Caco-2 (cell line): Measurements from ENCODE around the gene UST. TPM values are rescaled to one million over a fixed set of nuclear protein-coding genes. Genes with fewer than 3 reads are reported as not detected.

Experiments used
- BruUV-seq: library from RNA; stranded (reverse); fragments of 400-500 nt; replicated peaks from 2 replicates; lab custom pipeline; 2021; lab: Mats Ljungman, UMichigan
- CTCF ChIA-PET: fragments of 300-600 bp; sonication (Branson Sonifier 250); formaldehyde crosslinking; loops from one replicate; lab custom pipeline; 2022; ENCODE audit warnings: antibody characterized with exemption; lab: Charles Lee
- POLR2A ChIA-PET: fragments of 300-600 bp; sonication (Branson Sonifier 250); formaldehyde crosslinking; loops from one replicate; lab custom pipeline; 2022; ENCODE audit warnings: antibody characterized with exemption; lab: Charles Lee
- DNase-seq, 2 experiments: peaks; one replicate each; pipeline versions ENCODE4 v3.0.0 to v3.0.0-alpha.2; 2020 to 2022
- H3K27me3 ChIP-seq: replicated peaks from 2 replicates; pipeline ENCODE4 v1.6.0; 2011; ENCODE audit warnings: low read length; ENCODE audit not compliant: control insufficient read depth, insufficient read depth
- H3K36me3 ChIP-seq: 2 replicates; pipeline ENCODE4 v1.5.1; 2011; ENCODE audit warnings: low read length; ENCODE audit not compliant: control insufficient read depth, insufficient read depth
- H3K4me1 ChIP-seq: fragments of 250-450 bp; sonication (Bioruptor Pico); 2 replicates; pipeline ENCODE4 v1.5.1; 2020; ENCODE audit warnings: mild to moderate bottlenecking
- H3K4me3 ChIP-seq: 2 replicates; pipeline ENCODE4 v1.5.1; 2011; ENCODE audit warnings: low read depth, mild to moderate bottlenecking, control low read depth, low read length
- H3K9me3 ChIP-seq: fragments of 250-450 bp; sonication (Bioruptor Pico); 2 replicates; pipeline ENCODE4 v1.5.1; 2020; ENCODE audit warnings: mild to moderate bottlenecking, moderate library complexity
- H3K27ac Mint-ChIP-seq: one replicate; pipeline ENCODE4 v1.8.0; 2022; ENCODE audit warnings: mixed read lengths; ENCODE audit not compliant: unreplicated experiment
- H3K27me3 Mint-ChIP-seq: one replicate; pipeline ENCODE4 v1.8.0; 2022; ENCODE audit warnings: mixed read lengths; ENCODE audit not compliant: insufficient read depth, unreplicated experiment
- H3K36me3 Mint-ChIP-seq: one replicate; pipeline ENCODE4 v1.8.0; 2022; ENCODE audit warnings: mild to moderate bottlenecking, mixed read lengths; ENCODE audit not compliant: insufficient read depth, unreplicated experiment
- H3K4me1 Mint-ChIP-seq: one replicate; pipeline ENCODE4 v1.8.0; 2022; ENCODE audit warnings: low read depth, mixed read lengths; ENCODE audit not compliant: unreplicated experiment
- H3K4me3 Mint-ChIP-seq: one replicate; pipeline ENCODE4 v1.8.0; 2022; ENCODE audit warnings: mild to moderate bottlenecking, moderate library complexity, mixed read lengths; ENCODE audit not compliant: unreplicated experiment
- H3K9me3 Mint-ChIP-seq: one replicate; pipeline ENCODE4 v1.8.0; 2022; ENCODE audit warnings: mixed read lengths; ENCODE audit not compliant: unreplicated experiment
- CTCF ChIP-seq, 2 experiments: fragments of 200-600 bp in 1 of 2; IDR thresholded peaks; 1 replicate in 1 of 2; 2 replicates in 1 of 2; pipeline versions ENCODE4 v1.5.1 to v1.8.0; 2011 to 2022; ENCODE audit warnings: antibody characterized with exemption in 1 of 2, control low read depth in 1 of 2, inconsistent platforms in 1 of 2, low read depth in 1 of 2, low read length in 1 of 2, mild to moderate bottlenecking in 1 of 2, moderate library complexity in 1 of 2; ENCODE audit not compliant: insufficient read depth in 1 of 2, severe bottlenecking in 1 of 2, unreplicated experiment in 1 of 2
- intact Hi-C: fragments of 100-400 bp; cut with micrococcal nuclease; formaldehyde crosslinking; loops from one replicate; pipeline ENCODE4 v1.10.0; 2022; ENCODE audit not compliant: unreplicated experiment
- total RNA-seq: library from RNA; stranded (reverse); gene quantifications from 2 replicates; pipeline ENCODE4 v1.2.3, GENCODE V29; 2022

Gene UST
- total RNA-seq, 1 experiment from 2014 or later, result not detected

DNA sequence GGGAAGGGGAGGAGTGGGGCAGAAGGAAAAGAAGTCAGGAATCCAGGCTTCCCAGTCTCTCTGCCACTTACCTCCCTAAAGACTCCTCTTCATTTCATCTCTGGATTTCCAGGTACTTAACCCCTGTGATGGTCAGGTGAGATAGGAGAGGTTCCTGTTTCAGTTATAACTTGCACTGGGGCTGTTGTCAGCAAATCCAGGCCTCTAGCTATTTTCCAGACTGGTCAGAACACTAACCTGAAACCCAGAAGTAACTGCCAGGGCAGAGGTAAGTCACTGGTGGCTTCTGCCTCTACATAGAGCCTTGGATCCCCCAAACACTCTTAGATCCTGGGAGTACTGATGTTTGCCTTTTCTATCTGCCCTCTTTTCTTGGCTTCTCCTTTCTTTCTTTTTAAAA lies 337.2 kb downstream of the UST start:
- no peak for DNase-seq
- Mint-ChIP-seq H3K36me3 (no peaks in the 10 kb centered on the region), H3K4me3 (no peak overlapping the region), H3K4me1 (no peaks in the 10 kb centered on the region), H3K9me3 (no peaks in the 10 kb centered on the region), H3K27ac (no peak overlapping the region), H3K27me3 (no peaks in the 10 kb centered on the region)
- Histone ChIP-seq H3K27me3 (no peaks in the 10 kb centered on the region), H3K4me1 (no peaks in the 10 kb centered on the region), H3K4me3 (no peak overlapping the region), H3K9me3 (no peaks in the 10 kb centered on the region), H3K36me3 (no peaks in the 10 kb centered on the region)
- ChIA-PET CTCF (no interaction called here), POLR2A (no interaction called here)
- intact Hi-C loops, result loop anchor here (5.0 kb wide), 1 partner anchor 233 kb away; the partner anchor contains the start of gene TAB2
- BruUV-seq, result no TSS peak
- no peak for TF ChIP-seq CTCF (IDR thresholded peaks at IDR 0.05; ENCODE audit: insufficient read depth in 1 of 2, low read depth in 1 of 2, low read length in 1 of 2, severe bottlenecking in 1 of 2, unreplicated experiment in 1 of 2)

- Mint-ChIP-seq H3K27ac (no peak overlapping the region), H3K4me3 (no peak overlapping the region), H3K4me1 (no peaks in the 10 kb centered on the region), H3K27me3 (no peaks in the 10 kb centered on the region), H3K36me3 (no peaks in the 10 kb centered on the region), H3K9me3 (no peaks in the 10 kb centered on the region)
- no peak for DNase-seq
- no peaks in the 10 kb centered on the region for H3K27me3 ChIP-seq
- CTCF ChIA-PET, result no interaction called here
- POLR2A ChIA-PET, result no interaction called here
- H3K36me3 ChIP-seq, result no peaks in the 10 kb centered on the region
- H3K4me3 ChIP-seq, result no peak overlapping the region
- no peak for TF ChIP-seq CTCF (IDR thresholded peaks at IDR 0.05; ENCODE audit: insufficient read depth in 1 of 2, low read depth in 1 of 2, low read length in 1 of 2, severe bottlenecking in 1 of 2, unreplicated experiment in 1 of 2)
- H3K9me3 ChIP-seq, result no peaks in the 10 kb centered on the region
- no peaks in the 10 kb centered on the region for H3K4me1 ChIP-seq
- intact Hi-C loops, result loop anchor here (5.0 kb wide), 1 partner anchor 232 kb away; the partner anchor contains the start of gene TAB2
- no TSS peak for BruUV-seq
These were observed 338.2 kb downstream of the UST start for GRCh38 chr6:149084808-149085556.

- H3K4me1 Mint-ChIP-seq, result no peaks in the 10 kb centered on the region
- no peaks in the 10 kb centered on the region for H3K9me3 ChIP-seq
- no TSS peak for BruUV-seq
- H3K4me3 ChIP-seq, result no peak overlapping the region
- POLR2A ChIA-PET, result no interaction called here
- intact Hi-C loops, result no loop called here
- H3K27ac Mint-ChIP-seq, result no peak overlapping the region
- no peaks in the 10 kb centered on the region for H3K36me3 Mint-ChIP-seq
- TF ChIP-seq CTCF (IDR thresholded peaks at IDR 0.05; ENCODE audit: insufficient read depth in 1 of 2, low read depth in 1 of 2, low read length in 1 of 2, severe bottlenecking in 1 of 2, unreplicated experiment in 1 of 2), result no peak
- no peaks in the 10 kb centered on the region for H3K27me3 Mint-ChIP-seq
- H3K36me3 ChIP-seq, result no peaks in the 10 kb centered on the region
- H3K4me1 ChIP-seq, result no peaks in the 10 kb centered on the region
- no peak for DNase-seq
- CTCF ChIA-PET, result no interaction called here
- H3K4me3 Mint-ChIP-seq, result no peak overlapping the region
- no peaks in the 10 kb centered on the region for H3K9me3 Mint-ChIP-seq
- H3K27me3 ChIP-seq, result no peaks in the 10 kb centered on the region
These were observed 338.7 kb downstream of the UST start for GRCh38 chr6:149085557-149085938.
